Endodermal cell (in vitro differentiated cells): ENCODE measurements around the gene PIMREG. TPM values are rescaled to one million over a fixed set of nuclear protein-coding genes. Genes with fewer than 3 reads are reported as not detected.

Experiments
- DNase-seq: peaks from one replicate; pipeline ENCODE4 v3.0.0-alpha.2; 2017
- H3K27ac ChIP-seq: 2 replicates; pipeline ENCODE4 v1.5.1; 2013; ENCODE audit warnings: mild to moderate bottlenecking, low read depth, low read length, moderate library complexity
- H3K27me3 ChIP-seq: 2 replicates; pipeline ENCODE4 v1.6.1; 2013; ENCODE audit warnings: mild to moderate bottlenecking, low read length, moderate library complexity; ENCODE audit not compliant: insufficient read depth, control insufficient read depth, poor library complexity, severe bottlenecking
- H3K36me3 ChIP-seq: 2 replicates; pipeline ENCODE4 v1.7.0; 2013; ENCODE audit warnings: mild to moderate bottlenecking, low read length, moderate library complexity; ENCODE audit not compliant: control insufficient read depth, insufficient read depth
- H3K4me1 ChIP-seq: one replicate; pipeline ENCODE4 v1.7.0; 2013; ENCODE audit warnings: low read length; ENCODE audit not compliant: control insufficient read depth, insufficient read depth
- H3K4me3 ChIP-seq: 2 replicates; pipeline ENCODE4 v1.5.1; 2013; ENCODE audit warnings: mild to moderate bottlenecking, low read length, moderate library complexity
- H3K9ac ChIP-seq: 2 replicates; pipeline ENCODE4 v1.6.1; 2013; ENCODE audit warnings: mild to moderate bottlenecking, low read length, moderate library complexity; ENCODE audit not compliant: poor library complexity, severe bottlenecking; ENCODE audit errors: extremely low read depth
- H3K9me3 ChIP-seq: 2 replicates; pipeline ENCODE4 v1.6.1; 2013; ENCODE audit warnings: mild to moderate bottlenecking, low read length, moderate library complexity; ENCODE audit not compliant: control insufficient read depth
- H3K27ac Mint-ChIP-seq: 2 replicates; pipeline ENCODE4 v1.8.0; 2020; ENCODE audit warnings: mixed read lengths
- H3K27me3 Mint-ChIP-seq: 2 replicates; pipeline ENCODE4 v1.8.0; 2021; ENCODE audit warnings: mild to moderate bottlenecking, mixed read lengths; ENCODE audit not compliant: insufficient read depth
- H3K36me3 Mint-ChIP-seq: 2 replicates; pipeline ENCODE4 v1.8.0; 2020; ENCODE audit warnings: low read depth, mixed read lengths
- H3K4me1 Mint-ChIP-seq: 2 replicates; pipeline ENCODE4 v1.8.0; 2020; ENCODE audit warnings: mixed read lengths
- H3K4me3 Mint-ChIP-seq: 2 replicates; pipeline ENCODE4 v1.8.0; 2020; ENCODE audit warnings: mild to moderate bottlenecking, moderate library complexity, mixed read lengths
- H3K9me3 Mint-ChIP-seq: 2 replicates; pipeline ENCODE4 v1.8.0; 2020; ENCODE audit warnings: mild to moderate bottlenecking, mixed read lengths
- WGBS, 2 experiments: methylation state at CpG; one replicate each; pipeline versions ENCODE4 v1.1.5 to v1.1.7; 2013; ENCODE audit warnings: missing lambda C conversion rate in 2 of 2, mixed read lengths in 1 of 2; ENCODE audit not compliant: insufficient coverage in 1 of 2, insufficient read length in 1 of 2; 5-methylcytosine and 5-hydroxymethylcytosine counted together
- total RNA-seq, 2 donors: library from RNA; stranded (reverse); fragmentation: NEBNext Ultra II Directional in 1 of 2; extraction: Animal tissue kit (Norgen Biotek cat#: 25700) in 1 of 2; gene quantifications; 2 replicates in 1 of 2; 3 replicates in 1 of 2; pipeline ENCODE4 v1.2.1, GENCODE V29; 2021
- TF ChIP-seq, protein P1 (sequence below): fragments of 200-600 bp; sonication (generic); conservative IDR thresholded peaks from 2 replicates; pipeline ENCODE4 v1.5.0; 2021; ENCODE audit warnings: antibody characterized with exemption, mild to moderate bottlenecking

PIMREG gene
- total RNA-seq, 2 donors from 2014 or later: 33.4 to 68.7 TPM

DNA sequence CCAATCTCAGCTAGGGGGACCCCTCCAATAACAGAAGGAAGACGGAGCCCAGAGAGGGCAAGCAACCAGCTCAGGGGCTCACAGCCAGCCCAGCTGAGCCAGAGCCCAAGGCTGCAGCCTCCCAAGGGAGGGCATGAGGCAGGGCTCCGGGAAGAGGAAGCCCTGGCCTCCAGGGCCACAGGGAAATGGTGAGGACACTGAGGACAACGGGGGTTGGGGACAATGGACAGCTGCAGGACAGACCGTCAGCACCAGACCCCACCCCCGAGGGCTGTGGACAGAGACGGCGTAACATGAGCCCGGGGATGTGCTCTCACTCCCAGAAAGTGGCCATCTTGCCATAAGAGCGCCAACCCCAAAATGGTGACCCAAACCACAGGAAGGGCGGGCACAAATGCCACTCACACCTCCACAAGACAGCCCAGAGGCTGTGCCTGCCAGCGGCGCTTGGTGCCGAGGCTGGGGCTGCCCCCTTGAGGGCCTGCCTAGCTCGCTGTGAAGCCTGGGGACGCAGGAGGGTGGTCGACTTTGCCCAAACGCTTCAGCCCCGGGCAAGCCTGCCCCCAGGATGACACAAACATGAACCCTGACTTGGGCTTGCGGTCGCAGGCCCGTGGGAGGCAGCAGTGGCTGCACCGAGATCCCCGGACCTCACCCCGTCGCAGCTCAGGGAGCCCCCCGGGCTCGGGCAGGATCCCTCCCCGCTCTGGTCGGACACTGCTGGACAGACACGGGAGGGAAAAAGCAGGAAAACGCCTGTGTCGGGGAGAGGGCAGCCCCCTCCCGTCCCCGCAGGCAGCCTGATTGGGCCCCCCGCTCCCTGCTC is 10.5 kb downstream of the PIMREG start:
- Histone ChIP-seq H3K4me3 (peak overlapping the region; percentile 62), H3K36me3 (peaks cover under 1% of the 10 kb centered on the region), H3K27ac (no peak overlapping the region), H3K27me3 (peaks cover 12% of the 10 kb centered on the region), H3K4me1 (no peaks in the 10 kb centered on the region), H3K9me3 (no peaks in the 10 kb centered on the region), H3K9ac (no peak overlapping the region)
- Mint-ChIP-seq H3K4me1 (peaks cover 16% of the 10 kb centered on the region), H3K4me3 (peak overlapping the region; percentile 51), H3K27ac (no peak overlapping the region), H3K9me3 (no peaks in the 10 kb centered on the region), H3K36me3 (peaks cover 5% of the 10 kb centered on the region), H3K27me3 (peaks cover 13% of the 10 kb centered on the region)
- peak; percentile 85 for DNase-seq
- WGBS, 2 experiments: 31 to 35% methylated on average over 9 to 35 of the region's 35 CpGs
- TF ChIP-seq, protein P1, sequence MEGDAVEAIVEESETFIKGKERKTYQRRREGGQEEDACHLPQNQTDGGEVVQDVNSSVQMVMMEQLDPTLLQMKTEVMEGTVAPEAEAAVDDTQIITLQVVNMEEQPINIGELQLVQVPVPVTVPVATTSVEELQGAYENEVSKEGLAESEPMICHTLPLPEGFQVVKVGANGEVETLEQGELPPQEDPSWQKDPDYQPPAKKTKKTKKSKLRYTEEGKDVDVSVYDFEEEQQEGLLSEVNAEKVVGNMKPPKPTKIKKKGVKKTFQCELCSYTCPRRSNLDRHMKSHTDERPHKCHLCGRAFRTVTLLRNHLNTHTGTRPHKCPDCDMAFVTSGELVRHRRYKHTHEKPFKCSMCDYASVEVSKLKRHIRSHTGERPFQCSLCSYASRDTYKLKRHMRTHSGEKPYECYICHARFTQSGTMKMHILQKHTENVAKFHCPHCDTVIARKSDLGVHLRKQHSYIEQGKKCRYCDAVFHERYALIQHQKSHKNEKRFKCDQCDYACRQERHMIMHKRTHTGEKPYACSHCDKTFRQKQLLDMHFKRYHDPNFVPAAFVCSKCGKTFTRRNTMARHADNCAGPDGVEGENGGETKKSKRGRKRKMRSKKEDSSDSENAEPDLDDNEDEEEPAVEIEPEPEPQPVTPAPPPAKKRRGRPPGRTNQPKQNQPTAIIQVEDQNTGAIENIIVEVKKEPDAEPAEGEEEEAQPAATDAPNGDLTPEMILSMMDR: no peak

DNA sequence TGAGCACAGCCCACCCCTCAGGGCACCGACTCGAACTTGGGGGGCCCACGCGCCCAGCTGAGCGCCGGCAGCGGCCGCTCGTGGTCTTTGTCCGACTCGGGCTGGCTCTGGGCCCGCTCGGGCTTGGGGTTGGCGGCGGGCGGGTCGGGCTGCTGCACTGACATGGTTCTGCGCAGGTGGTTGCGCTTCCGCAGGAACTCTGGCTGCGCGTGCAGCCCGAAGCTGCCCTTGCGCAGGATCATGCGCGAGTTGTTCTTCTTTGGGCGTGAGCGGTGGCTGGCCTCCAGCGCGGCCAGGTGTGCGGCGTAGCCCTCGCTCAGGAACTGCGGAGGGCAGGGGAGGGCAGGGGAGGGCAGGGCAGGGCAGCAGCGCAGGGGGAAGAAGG is 11.1 kb downstream of the PIMREG start:
- Histone ChIP-seq H3K27ac (no peak overlapping the region), H3K9me3 (no peaks in the 10 kb centered on the region), H3K4me1 (no peaks in the 10 kb centered on the region), H3K36me3 (no peaks in the 10 kb centered on the region), H3K4me3 (peak overlapping the region; percentile 62), H3K9ac (no peak overlapping the region), H3K27me3 (peaks cover 12% of the 10 kb centered on the region)
- peaks cover 1% of the 10 kb centered on the region for H3K36me3 Mint-ChIP-seq
- WGBS, 2 experiments: 0 to 6% methylated on average over 5 to 32 of the region's 35 CpGs
- H3K4me1 Mint-ChIP-seq: peaks cover 16% of the 10 kb centered on the region
- DNase-seq: no peak
- peaks cover 13% of the 10 kb centered on the region for H3K27me3 Mint-ChIP-seq
- peak overlapping the region; percentile 51 for H3K4me3 Mint-ChIP-seq
- H3K9me3 Mint-ChIP-seq: no peaks in the 10 kb centered on the region
- H3K27ac Mint-ChIP-seq: no peak overlapping the region
- TF ChIP-seq, protein P1: no peak

DNA sequence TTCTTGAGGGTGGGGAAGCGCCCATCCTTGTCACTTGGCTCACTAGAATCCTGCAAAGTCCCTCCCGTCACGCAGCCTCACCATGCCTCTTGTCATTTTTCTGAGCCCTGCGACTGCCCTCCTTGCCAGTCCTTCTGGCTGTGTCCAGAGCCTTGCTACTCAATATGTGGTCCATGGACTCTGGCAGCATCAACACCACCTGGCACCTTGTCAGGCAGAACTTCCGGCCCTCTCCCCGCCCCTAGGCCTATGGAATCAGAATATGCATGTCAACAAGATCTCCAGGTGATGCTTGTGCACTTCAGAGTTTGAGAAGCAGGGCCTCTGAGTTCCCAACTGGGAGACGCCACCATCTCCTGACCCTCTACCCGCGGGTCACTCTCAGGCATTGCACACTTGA is 12.1 kb downstream of the PIMREG start:
- no peak for DNase-seq
- Mint-ChIP-seq H3K4me1 (peaks cover 16% of the 10 kb centered on the region), H3K4me3 (no peak overlapping the region), H3K9me3 (no peaks in the 10 kb centered on the region), H3K27ac (no peak overlapping the region), H3K36me3 (no peaks in the 10 kb centered on the region), H3K27me3 (peaks cover 13% of the 10 kb centered on the region)
- Histone ChIP-seq H3K27ac (no peak overlapping the region), H3K27me3 (peaks cover 12% of the 10 kb centered on the region), H3K4me1 (no peaks in the 10 kb centered on the region), H3K9ac (no peak overlapping the region), H3K9me3 (no peaks in the 10 kb centered on the region), H3K4me3 (no peak overlapping the region), H3K36me3 (no peaks in the 10 kb centered on the region)
- TF ChIP-seq, protein P1: no peak
- WGBS, 2 experiments: 92 to 93% methylated on average over 9 of the region's 9 CpGs
